H1 (cell line): Measurements from ENCODE around the gene METTL6. TPM values are rescaled to one million over a fixed set of nuclear protein-coding genes. Genes with fewer than 3 reads are reported as not detected.

Experiments
- CTCF ChIA-PET: fragments of 300-600 bp; sonication (Branson Sonifier 250); formaldehyde crosslinking; loops from one replicate; lab custom pipeline; 2021; ENCODE audit not compliant: partially characterized antibody; lab: Charles Lee
- POLR2A ChIA-PET: fragments of 300-600 bp; sonication (Branson Sonifier 250); formaldehyde crosslinking; loops from one replicate; lab custom pipeline; 2021; ENCODE audit warnings: inconsistent platforms; ENCODE audit not compliant: partially characterized antibody; lab: Charles Lee
- DNase-seq, 2 experiments: peaks; one replicate each; pipeline versions ENCODE4 v3.0.0 to v3.0.0-alpha.2; 2010 to 2022; ENCODE audit warnings: low spot score in 2 of 2, low read depth in 1 of 2, mixed read lengths in 1 of 2
- FAIRE-seq: peaks from 2 replicates; lab custom pipeline; 2011; peaks lifted over from hg19 to GRCh38; lab: Jason Lieb, UNC
- H2AFZ ChIP-seq: 2 replicates; pipeline ENCODE4 v1.8.1; 2012; ENCODE audit warnings: low read length, inconsistent platforms
- H2AK5ac ChIP-seq: 2 replicates; pipeline ENCODE4 v1.6.1; 2013; ENCODE audit warnings: low read depth, low read length
- H2BK120ac ChIP-seq: replicated peaks from 2 replicates; pipeline ENCODE3; 2013; ENCODE audit warnings: low read depth, low read length, inconsistent platforms
- H2BK12ac ChIP-seq: 2 replicates; pipeline ENCODE4 v1.6.1; 2013; ENCODE audit warnings: low read depth, low read length
- H2BK15ac ChIP-seq: 2 replicates; pipeline ENCODE4 v1.6.1; 2013; ENCODE audit warnings: low read length
- H2BK20ac ChIP-seq: 2 replicates; pipeline ENCODE4 v1.6.1; 2013; ENCODE audit warnings: low read length
- H2BK5ac ChIP-seq: 2 replicates; pipeline ENCODE4 v1.6.1; 2013; ENCODE audit warnings: low read depth, low read length
- H3K14ac ChIP-seq: 2 replicates; pipeline ENCODE4 v1.6.1; 2013; ENCODE audit warnings: inconsistent platforms; ENCODE audit not compliant: insufficient read length
- H3K18ac ChIP-seq: 2 replicates; pipeline ENCODE4 v1.6.1; 2013; ENCODE audit warnings: low read length; ENCODE audit errors: extremely low read depth
- H3K23ac ChIP-seq: 2 replicates; pipeline ENCODE4 v1.6.1; 2013; ENCODE audit warnings: inconsistent platforms; ENCODE audit not compliant: insufficient read length
- H3K23me2 ChIP-seq: 2 replicates; pipeline ENCODE4 v1.6.1; 2013; ENCODE audit warnings: low read depth, low read length
- H3K27ac ChIP-seq: 2 replicates; pipeline ENCODE4 v1.6.1; 2011; ENCODE audit warnings: low read depth, low read length, inconsistent platforms
- H3K27me3 ChIP-seq, 4 experiments: replicated peaks in 1 of 4; 1 replicate in 1 of 4; 2 replicates in 3 of 4; pipeline versions ENCODE4 v1.6.1 to v1.8.1; 2011 to 2013; ENCODE audit warnings: low read length in 3 of 4, mild to moderate bottlenecking in 3 of 4, inconsistent platforms in 2 of 4, mixed read lengths in 2 of 4, moderate library complexity in 1 of 4; ENCODE audit not compliant: control insufficient read depth in 3 of 4, insufficient read depth in 3 of 4; ENCODE audit errors: extremely low read depth in 1 of 4
- H3K36me3 ChIP-seq, 4 experiments: 2 replicates each; pipeline versions ENCODE4 v1.6.1 to v1.8.1; 2011 to 2013; ENCODE audit warnings: mild to moderate bottlenecking in 4 of 4, low read length in 3 of 4, moderate library complexity in 2 of 4, control low read depth in 1 of 4, inconsistent platforms in 1 of 4; ENCODE audit not compliant: insufficient read depth in 4 of 4, control insufficient read depth in 2 of 4
- H3K4ac ChIP-seq: replicated peaks from 2 replicates; pipeline ENCODE3; 2013; ENCODE audit warnings: low read length, low read depth, mixed read lengths, inconsistent platforms; ENCODE audit not compliant: insufficient read length
- H3K4me1 ChIP-seq, 4 experiments: replicated peaks in 1 of 4; 1 replicate in 1 of 4; 2 replicates in 3 of 4; pipeline versions ENCODE4 v1.6.1 to v1.8.1; 2011 to 2013; ENCODE audit warnings: low read length in 3 of 4, inconsistent platforms in 2 of 4, mixed read lengths in 1 of 4; ENCODE audit not compliant: insufficient read depth in 4 of 4, control insufficient read depth in 3 of 4
- H3K4me2 ChIP-seq, 2 experiments: 2 replicates each; pipeline versions ENCODE4 v1.6.1 to v1.8.1; 2011 to 2013; ENCODE audit warnings: low read depth in 2 of 2, low read length in 2 of 2, control low read depth in 1 of 2, inconsistent platforms in 1 of 2, mild to moderate bottlenecking in 1 of 2; ENCODE audit not compliant: insufficient read depth in 1 of 2
- H3K4me3 ChIP-seq, 4 experiments: fragments of 200-600, 300-600 bp in 1 of 4; sonication (generic), shearing (Covaris generic), sonication (Bioruptor Twin) in 1 of 4; 2 replicates each; pipeline versions ENCODE4 v1.5.1 to v1.8.1; 2011 to 2016; ENCODE audit warnings: low read length in 4 of 4, low read depth in 3 of 4, control low read depth in 2 of 4, inconsistent platforms in 2 of 4, mild to moderate bottlenecking in 2 of 4, mixed read lengths in 1 of 4, moderate library complexity in 1 of 4; ENCODE audit not compliant: insufficient read depth in 2 of 4; ENCODE audit errors: extremely low read depth in 1 of 4
- H3K56ac ChIP-seq: replicated peaks from 2 replicates; pipeline ENCODE3; 2013; ENCODE audit warnings: low read depth, mild to moderate bottlenecking, mixed read lengths, low read length, inconsistent platforms; ENCODE audit not compliant: insufficient read length
- H3K79me1 ChIP-seq: 2 replicates; pipeline ENCODE4 v1.6.1; 2013; ENCODE audit warnings: low read depth, low read length, control low read depth
- H3K79me2 ChIP-seq, 2 experiments: 2 replicates each; pipeline versions ENCODE4 v1.6.1 to v1.8.1; 2012 to 2013; ENCODE audit warnings: low read length in 2 of 2, mild to moderate bottlenecking in 2 of 2, inconsistent platforms in 1 of 2; ENCODE audit not compliant: insufficient read depth in 2 of 2, control insufficient read depth in 1 of 2
- H3K9ac ChIP-seq, 4 experiments: replicated peaks in 1 of 4; 1 replicate in 1 of 4; 2 replicates in 3 of 4; pipeline versions ENCODE4 v1.6.1 to v1.8.1; 2011 to 2013; ENCODE audit warnings: low read depth in 3 of 4, low read length in 3 of 4, control low read depth in 2 of 4, mild to moderate bottlenecking in 2 of 4, moderate library complexity in 2 of 4, inconsistent platforms in 1 of 4; ENCODE audit errors: extremely low read depth in 1 of 4
- H3K9me3 ChIP-seq, 2 experiments: 2 replicates each; pipeline versions ENCODE4 v1.6.1 to v1.8.1; 2012 to 2013; ENCODE audit warnings: mild to moderate bottlenecking in 2 of 2, moderate library complexity in 2 of 2, control low read depth in 1 of 2, inconsistent platforms in 1 of 2, low read depth in 1 of 2, low read length in 1 of 2, mixed read lengths in 1 of 2; ENCODE audit not compliant: insufficient read depth in 2 of 2
- H4K20me1 ChIP-seq, 2 experiments: replicated peaks in 1 of 2; 2 replicates each; pipeline versions ENCODE3 to v1.8.1; 2011 to 2013; ENCODE audit warnings: inconsistent platforms in 2 of 2, low read length in 2 of 2, mild to moderate bottlenecking in 1 of 2; ENCODE audit not compliant: insufficient read depth in 2 of 2, control insufficient read depth in 1 of 2
- H4K5ac ChIP-seq: 2 replicates; pipeline ENCODE4 v1.6.1; 2013; ENCODE audit warnings: low read length, low read depth, mixed read lengths, inconsistent platforms; ENCODE audit not compliant: insufficient read length
- H4K8ac ChIP-seq: 2 replicates; pipeline ENCODE4 v1.8.0; 2013; ENCODE audit warnings: mild to moderate bottlenecking, moderate library complexity, low read length, inconsistent platforms; ENCODE audit not compliant: insufficient read depth; ENCODE audit errors: extremely low read depth
- H4K91ac ChIP-seq: replicated peaks from 2 replicates; pipeline ENCODE3; 2013; ENCODE audit warnings: low read length, mixed read lengths, inconsistent platforms; ENCODE audit not compliant: insufficient read length
- ASH2L ChIP-seq: fragments of 200-600, 300-600 bp; sonication (generic); IDR thresholded peaks from one replicate; pipeline ENCODE4 v1.7.1; 2017; ENCODE audit warnings: low read length
- MAFK ChIP-seq: IDR thresholded peaks from 2 replicates; pipeline ENCODE4 v1.6.1; 2012; ENCODE audit warnings: low read depth, mild to moderate bottlenecking, improper control_type of control experiment, low read length
- TBP ChIP-seq: IDR thresholded peaks from 2 replicates; pipeline ENCODE4 v1.6.1; 2011; ENCODE audit warnings: low read depth, low read length, improper control_type of control experiment
- WGBS, 2 experiments: shearing (Covaris generic) in 1 of 2; methylation state at CpG; one replicate each; pipeline versions ENCODE4 v1.1.6 to v1.1.7; 2013 to 2015; ENCODE audit warnings: low lambda C conversion rate in 2 of 2, mixed read lengths in 2 of 2, inconsistent platforms in 1 of 2, low coverage in 1 of 2, missing lambda C conversion rate in 1 of 2; ENCODE audit not compliant: insufficient replicate concordance in 2 of 2, insufficient coverage in 1 of 2, insufficient read length in 1 of 2; ENCODE audit errors: extremely low coverage in 1 of 2, missing lambda C conversion rate in 1 of 2; 5-methylcytosine and 5-hydroxymethylcytosine counted together
- polyA plus RNA-seq, 7 experiments: library from polyadenylated mRNA; depleted of rRNA in 3 of 7; stranded (reverse) in 5 of 7; unstranded in 2 of 7; fragments of >200 nt in 5 of 7; fragments of 200-250 nt in 2 of 7; gene quantifications; 1 replicate in 5 of 7; 2 replicates in 1 of 7; 4 replicates in 1 of 7; pipeline versions ENCODE4 v1.2.1 to v1.2.3, GENCODE V29; 2011 to 2013; ENCODE audit warnings: missing spikeins in 2 of 7, mixed read lengths in 2 of 7
- total RNA-seq: library from RNA; stranded (reverse); fragmentation: NEBNext Ultra II Directional; extraction: Animal tissue kit (Norgen Biotek cat#: 25700); gene quantifications from 2 replicates; pipeline ENCODE4 v1.2.1, GENCODE V29; 2021

METTL6 gene
- total and polyA plus RNA-seq, 2 of the 8 experiments (the other 6 are each of a cell fraction or from before 2014, with no cell fraction given) = 18.4 to 20.0 TPM

- no peak overlapping the region for H3K4me2 ChIP-seq
- no peaks in the 10 kb centered on the region for H3K36me3 ChIP-seq
- no peak overlapping the region; the same call in 1 of the 2 replicates for H2AFZ ChIP-seq
- no peak overlapping the region for H2BK15ac ChIP-seq
- TF ChIP-seq ASH2L (no peak), MAFK (0 out of 2 replicates have a peak, but pooled peaks have one; percentile 5), TBP (no peak)
- TF ChIP-seq, all 59 proteins: peak for 1
- no peak overlapping the region for H2AK5ac ChIP-seq
- H3K18ac ChIP-seq = no peak overlapping the region
- H3K27me3 ChIP-seq = no peaks in the 10 kb centered on the region
- H2BK12ac ChIP-seq = no peak overlapping the region
- no peak overlapping the region for H2BK20ac ChIP-seq
- peaks cover 0 to 3% (median 0%) of the 10 kb centered on the region in 4 experiments; a peak in 3 of 7 replicates for H3K4me1 ChIP-seq
- H3K79me2 ChIP-seq = no peaks in the 10 kb centered on the region
- H3K14ac ChIP-seq = no peak overlapping the region
- no peak overlapping the region for H2BK120ac ChIP-seq
- no peaks in the 10 kb centered on the region for H3K23me2 ChIP-seq
- no peak for DNase-seq
- H4K5ac ChIP-seq = no peak overlapping the region
- ChIA-PET POLR2A (no interaction called here), CTCF (interaction anchor here (1.0 to 3.9 kb wide), 7 partner anchors 13 to 107 kb away, joined by 3 to 30 read pairs (median 4); partner anchors contain the start of gene SH3BP5)
- H3K79me1 ChIP-seq = no peaks in the 10 kb centered on the region
- H4K8ac ChIP-seq = no peak overlapping the region
- H3K4ac ChIP-seq = no peak overlapping the region
- FAIRE-seq = no peak
- no peak overlapping the region for H4K91ac ChIP-seq
- H3K9ac ChIP-seq = no peak overlapping the region
- no peaks in the 10 kb centered on the region for H4K20me1 ChIP-seq
- H3K9me3 ChIP-seq = no peaks in the 10 kb centered on the region
- no peak overlapping the region for H2BK5ac ChIP-seq
- H3K23ac ChIP-seq = no peak overlapping the region
- 95% methylated on average over 22 of the region's 22 CpGs; no CpG with 5 or more reads in 1 of the 2 experiments for WGBS, 2 experiments
- H3K4me3 ChIP-seq = no peak overlapping the region
- H3K56ac ChIP-seq = no peak overlapping the region
- no peak overlapping the region for H3K27ac ChIP-seq
These were observed 51.8 kb downstream of the METTL6 start for GRCh38 chr3:15375461-15376000.
